HG02642 (cell line): ENCODE data around the gene PPP1R13L.
"Not testable (repeated sequence)": the region's sequence is repeated elsewhere in the genome, so short reads cannot be mapped to it uniquely, and the experiment has no call there.

Experiments used
- ATAC-seq: cut with Tn5 transposase; IDR thresholded peaks from one replicate; pipeline ENCODE4 v1.9.1; 2021; ENCODE audit warnings: mild to moderate bottlenecking; ENCODE audit not compliant: unreplicated experiment, poor library complexity

Gene PPP1R13L

DNA sequence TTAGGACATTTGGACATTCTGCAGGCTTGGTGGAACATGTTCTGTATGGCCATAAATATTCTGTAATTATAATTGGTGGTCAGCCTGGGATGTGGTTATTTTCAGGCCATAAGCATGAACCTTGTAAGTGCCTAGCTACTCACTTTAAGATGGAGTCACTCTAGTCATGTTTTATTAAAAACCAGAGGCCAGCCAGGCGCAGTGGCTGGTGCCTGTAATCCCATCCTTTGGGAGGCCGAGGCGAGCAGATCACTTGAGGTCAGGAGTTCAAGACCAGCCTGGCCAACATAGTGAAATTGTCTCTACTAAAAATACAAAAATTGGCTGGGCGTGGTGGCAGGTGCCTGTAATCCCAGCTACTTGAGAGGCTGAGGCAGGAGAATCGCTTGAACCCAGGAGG lies 2.7 kb upstream of the PPP1R13L start:
- ATAC-seq, result not testable (repeated sequence)

DNA sequence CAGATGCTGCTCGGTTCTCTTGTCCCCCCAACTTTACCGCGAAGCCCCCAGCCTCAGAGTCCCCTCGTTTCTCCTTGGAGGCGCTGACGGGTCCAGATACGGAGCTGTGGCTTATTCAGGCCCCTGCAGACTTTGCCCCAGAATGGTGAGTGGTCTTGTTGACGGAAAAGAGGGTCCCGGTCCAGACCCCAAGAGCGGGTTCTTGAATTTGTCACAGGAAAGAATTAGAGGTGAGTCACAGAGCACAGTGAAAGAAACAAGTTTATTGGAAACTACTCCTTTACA lies 2.2 kb upstream of the PPP1R13L start:
- ATAC-seq, result no peak

DNA sequence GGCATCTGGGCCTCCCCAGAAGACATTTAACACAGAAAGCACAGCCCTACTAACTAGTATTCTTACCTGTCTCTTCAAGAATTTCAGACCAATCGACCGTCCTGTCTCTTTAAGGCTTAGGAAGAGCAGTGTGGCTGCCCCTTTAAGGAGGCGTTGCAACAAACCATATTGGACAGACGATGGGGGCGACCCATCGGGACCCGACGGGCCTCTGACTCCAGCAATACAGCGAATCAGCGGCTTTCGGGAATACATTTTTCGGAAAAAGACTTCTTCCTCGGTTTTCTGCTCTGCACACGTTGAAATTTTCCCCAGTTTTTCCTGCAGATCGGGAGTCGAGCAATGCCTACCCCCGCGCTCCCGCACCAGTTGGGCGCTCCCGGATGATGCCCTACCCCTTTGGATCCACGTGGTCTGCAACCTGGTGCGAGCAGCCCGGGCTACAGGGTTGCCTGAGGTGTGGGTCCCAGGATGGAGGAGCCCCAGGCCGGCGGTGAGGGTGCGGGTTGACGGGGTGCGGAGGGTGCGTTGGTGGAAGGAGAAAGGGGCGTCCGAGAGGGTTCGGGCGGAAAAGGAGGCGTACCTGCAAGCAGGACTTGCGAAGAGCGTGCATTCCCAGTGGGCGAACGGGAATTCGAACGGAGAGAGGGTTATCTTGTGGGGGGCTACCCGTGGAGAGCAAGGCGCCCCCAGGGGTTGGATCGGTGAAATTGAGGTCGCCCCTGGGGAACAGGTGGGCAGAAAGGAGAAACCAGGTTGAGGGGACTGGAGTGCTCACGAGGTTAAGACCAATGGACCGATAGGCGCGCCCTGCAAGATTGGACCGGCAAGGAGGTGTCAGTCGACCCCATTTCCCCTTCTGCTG lies 1.6 kb upstream of the PPP1R13L start, which contains the start of gene POLR1G:
Gene POLR1G (plus strand): TSS at position 419 of the 865 bp plus-strand sequence. CDS start 53 bp downstream, at position 472.
- ATAC-seq, result peak; percentile 77

DNA sequence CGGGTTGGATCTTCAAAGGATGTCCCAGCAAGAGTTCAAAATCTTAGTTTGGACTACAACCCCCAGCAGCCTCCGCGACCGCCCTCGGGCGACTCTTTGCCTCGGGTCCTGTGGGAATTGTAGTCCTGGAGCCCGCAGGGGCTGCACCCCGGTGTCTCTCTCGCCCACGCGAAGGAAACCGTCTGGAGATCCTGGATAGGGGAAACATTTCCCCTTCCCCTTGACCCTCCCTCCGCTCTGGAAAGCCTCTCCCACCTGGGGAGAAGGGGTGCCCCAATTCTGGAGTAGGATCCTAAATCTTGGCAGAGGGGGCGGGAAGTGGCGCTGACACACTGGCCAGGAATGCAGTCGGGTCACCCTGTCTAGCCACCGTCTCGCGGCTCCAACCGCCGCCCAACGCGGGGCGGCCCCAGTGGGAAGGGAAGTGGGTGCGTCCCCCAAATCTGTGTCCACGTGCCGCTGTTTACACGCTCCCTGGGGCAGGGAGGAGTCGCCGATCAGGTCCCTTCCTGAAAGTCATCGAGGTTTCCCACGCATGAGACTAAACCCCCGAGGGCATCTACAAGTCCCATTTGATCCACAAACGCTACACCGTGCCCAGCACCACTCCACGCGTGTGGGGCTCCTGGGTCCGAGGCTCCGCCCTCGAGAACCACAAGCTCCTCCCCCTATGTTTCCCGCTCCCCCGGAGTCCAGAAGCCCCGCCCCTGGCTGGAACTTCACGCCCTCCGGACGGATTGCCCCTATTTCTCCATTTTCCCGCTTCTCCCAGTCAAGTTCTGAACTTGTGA lies 761 bp upstream of the PPP1R13L start:
- ATAC-seq, result peak; percentile 54

DNA sequence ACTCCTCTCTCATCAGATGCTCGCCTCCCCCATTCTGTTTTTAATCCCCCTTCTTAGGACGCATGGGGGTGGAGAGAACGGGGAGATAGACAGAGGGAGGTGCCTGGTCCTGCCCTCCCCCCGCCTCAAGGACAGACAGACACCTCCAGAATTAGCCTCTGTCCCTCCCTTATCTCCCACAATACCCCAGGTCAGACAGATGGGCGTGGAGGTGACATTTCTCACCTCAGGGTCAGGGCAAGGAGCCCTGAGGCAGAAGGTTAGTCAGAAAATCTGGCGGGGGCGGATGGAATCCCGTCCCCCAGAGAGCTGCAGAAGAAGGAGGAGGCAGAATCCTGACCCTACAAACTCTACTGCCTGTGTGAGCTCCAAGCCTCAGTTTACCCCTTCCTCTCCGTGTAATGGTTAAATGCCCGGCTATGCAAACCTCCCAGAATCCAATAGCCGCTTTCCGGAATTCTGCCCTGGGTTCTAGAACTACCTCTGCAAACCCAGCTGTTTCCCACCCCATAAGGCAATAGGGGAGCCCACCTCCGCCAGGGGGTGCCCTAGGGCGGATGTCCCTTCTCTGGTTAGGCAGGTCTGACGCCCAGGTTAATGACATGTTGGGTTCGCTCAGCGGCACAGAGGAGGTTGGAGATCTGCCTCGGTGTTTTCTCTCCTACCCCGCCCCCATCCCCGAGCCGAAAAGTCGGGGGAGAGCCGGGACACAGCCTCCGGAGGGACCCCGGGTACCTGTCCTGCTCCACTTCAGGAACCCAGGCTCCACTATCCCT lies 900 bp downstream of the PPP1R13L start:
- ATAC-seq, result no peak

DNA sequence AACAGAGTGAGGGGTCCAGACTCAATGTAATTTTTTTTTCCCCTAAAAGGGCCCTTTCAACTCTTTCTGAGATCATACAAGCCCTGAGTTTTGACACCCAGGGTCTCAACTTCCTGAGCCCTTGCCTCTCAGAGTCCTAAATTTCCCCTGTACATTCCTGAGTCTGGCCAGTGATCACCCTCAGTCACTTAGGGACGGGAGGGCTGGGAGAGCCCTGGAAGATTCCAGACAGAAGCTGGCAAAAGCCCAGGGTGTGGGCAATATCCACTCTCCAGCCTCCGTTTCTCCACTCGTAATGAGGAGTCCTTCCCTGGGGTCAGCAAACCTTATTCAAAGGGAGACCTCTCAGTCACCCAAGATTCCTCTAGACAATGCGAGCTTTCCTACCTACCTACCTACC lies 1.6 kb downstream of the PPP1R13L start:
- no peak for ATAC-seq

DNA sequence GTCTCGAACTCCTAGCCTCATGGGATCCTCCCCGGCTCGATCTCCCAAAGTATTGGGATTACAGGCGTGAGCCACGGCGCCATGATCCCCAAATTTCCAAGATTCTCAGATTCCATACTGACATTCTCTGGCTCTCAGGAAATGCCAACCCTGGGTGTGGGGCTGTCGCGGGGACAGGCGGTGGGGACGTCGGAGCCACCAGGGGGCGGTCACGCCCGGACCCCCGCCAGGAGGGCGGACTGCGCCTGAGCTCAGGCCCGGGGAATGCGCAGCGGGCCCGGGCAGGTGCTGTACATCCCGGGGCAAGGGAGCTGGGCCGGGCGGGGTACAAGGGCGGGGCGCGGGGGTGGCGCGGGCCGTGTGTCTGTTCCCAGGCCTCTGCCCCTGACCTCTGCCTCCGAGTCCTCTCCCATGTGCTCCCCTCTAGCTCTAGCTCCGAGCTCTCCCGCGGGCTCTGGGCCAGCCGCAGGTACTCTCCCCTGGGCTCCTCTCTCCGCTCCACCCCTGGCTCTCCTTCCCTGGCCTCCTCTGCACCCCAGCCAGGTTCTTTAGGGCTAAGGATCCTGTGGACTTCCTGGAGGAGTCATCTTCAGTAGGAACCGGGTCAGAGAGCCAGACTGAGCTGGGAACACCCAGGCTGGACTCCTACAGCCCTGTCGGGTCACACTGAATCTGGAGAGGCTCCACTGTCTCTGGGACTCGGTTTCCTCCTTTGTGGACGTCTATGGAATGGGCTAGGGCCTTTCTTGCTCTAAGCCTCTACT lies 2.4 kb downstream of the PPP1R13L start:
- ATAC-seq, result no peak

DNA sequence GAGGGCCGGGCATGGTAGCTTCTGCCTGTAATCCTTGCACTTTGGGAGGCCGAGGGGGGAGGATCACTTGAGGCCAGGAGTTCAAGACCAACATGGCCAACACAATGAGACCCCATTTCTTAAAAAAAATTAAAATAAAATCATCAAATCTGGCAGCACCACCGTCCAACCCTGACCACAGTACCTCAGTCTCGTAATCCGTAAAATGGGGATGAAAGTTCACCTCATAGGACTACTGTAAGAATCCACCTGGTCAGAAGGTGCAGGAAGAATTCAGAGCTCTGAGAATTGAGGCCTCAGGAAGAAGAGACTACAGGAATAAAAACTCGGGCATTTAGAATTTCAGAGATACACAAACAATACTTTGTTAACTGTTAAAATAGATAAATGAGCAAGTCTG lies 3.1 kb downstream of the PPP1R13L start:
- ATAC-seq, result no peak

DNA sequence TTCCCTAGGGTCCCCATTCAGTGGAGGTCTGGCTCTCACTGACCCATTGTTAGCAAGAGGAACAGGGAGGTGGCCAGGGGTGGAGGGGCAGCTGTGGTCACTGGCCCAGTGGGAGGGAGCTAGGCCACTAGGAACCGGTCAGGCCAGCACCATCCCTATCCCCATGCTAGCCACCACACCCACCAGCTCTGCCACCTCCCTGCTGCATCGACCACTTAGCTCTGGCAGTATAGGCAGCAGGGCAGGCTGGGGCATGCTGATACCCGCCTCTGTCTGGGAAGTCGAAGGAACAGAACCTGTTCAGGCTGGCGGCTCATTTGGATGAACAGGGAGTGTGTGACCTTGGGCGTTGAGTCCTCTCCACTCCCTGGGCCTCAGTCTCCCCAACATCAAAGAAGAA lies 4.7 kb downstream of the PPP1R13L start:
- ATAC-seq, result no peak

DNA sequence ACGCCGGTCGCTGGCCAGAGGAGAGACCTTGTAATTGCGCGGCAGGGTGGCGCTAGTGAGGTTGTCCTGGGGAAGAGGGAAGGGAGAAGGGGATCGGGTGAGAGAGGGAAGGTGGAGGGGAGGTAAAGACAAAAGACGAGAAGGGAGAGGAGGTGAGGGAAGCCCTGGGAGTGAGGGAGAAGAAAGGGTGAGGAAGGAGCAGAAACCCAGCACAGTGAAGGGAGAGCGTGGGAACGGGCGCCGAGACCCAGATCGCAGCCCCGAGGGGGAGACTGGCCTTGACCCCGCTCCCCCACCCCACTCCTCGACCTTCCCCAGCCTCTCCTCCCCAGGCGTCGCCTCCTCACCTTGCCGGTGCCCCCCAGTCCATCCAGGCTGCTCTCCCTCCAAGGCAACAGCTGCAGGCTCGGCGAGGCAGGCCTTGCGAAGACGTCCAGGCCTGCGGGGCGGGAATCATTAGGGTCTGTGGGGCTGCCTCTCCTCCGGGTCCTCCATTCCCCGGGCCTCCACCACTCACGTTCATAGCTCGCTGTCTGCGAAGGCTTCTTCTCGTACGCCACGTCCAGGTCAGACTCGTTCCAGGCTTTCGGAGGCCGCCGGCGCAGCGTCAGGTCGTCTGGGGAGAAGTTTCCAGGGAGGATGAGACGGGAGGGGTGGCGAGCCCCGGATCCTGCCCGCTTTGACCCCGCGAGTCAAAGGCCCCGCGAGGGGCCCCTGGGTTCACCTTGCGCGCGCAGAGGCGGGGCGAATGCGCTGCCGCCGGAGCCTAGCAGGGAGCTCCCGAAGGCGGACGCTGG lies 8.8 kb downstream of the PPP1R13L start:
- no peak for ATAC-seq

DNA sequence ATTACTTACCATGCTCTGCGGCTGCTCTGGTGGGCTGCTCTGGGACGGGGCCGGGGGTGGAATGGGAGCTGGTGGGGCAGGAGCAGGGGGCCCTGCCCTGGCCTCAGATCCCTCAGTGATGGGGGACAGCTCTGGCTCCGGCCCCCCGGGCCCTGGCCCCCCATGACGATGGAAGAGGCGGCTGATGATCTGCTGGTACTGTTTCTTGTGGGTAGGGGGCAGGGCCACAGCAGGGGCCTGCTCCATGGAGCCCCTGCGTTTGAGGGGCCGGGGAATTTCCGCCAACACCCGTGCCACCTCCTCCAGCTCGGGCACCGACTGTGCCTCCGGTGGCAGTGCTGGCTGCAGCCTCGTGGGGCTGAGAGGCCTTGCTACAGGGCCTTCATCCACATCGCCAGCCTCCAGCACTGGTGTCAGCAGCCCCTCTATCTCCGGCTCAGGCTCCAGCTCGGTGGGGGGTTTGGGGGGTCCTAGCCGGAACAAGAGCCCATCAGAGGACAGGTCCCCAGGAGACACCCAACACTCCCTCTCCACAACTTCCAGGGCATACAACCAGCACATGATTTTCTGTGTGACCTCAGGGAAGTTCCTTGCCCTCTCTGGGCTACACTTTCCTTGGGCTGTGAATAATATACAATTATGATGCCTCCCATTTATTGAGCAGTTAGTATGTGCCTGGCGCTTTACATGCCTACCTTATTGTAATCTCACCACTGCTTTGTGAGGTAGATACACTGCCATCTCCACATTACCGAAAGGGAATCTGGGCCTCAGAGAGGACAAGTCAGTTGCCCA lies 12.8 kb downstream of the PPP1R13L start:
- no peak for ATAC-seq

DNA sequence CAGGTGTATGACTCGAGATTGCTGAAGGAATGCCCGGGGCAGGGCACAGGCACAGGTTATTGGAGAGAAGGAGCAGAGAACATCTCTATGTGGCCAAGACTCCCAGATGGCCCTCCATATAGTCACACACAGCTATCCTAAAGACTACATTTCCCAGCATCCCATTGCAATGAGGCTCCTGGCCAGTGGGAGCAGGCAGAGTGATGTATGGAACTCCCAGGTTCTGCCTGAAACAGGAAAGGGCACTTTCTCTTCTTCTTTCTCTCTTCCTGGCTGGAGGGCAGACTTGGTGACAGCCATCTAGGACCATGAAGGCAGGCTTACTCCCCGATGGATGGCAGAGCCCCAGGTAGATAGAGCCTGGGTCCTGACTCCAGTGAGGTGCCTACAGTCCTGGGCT lies 13.5 kb downstream of the PPP1R13L start:
- no peak for ATAC-seq

DNA sequence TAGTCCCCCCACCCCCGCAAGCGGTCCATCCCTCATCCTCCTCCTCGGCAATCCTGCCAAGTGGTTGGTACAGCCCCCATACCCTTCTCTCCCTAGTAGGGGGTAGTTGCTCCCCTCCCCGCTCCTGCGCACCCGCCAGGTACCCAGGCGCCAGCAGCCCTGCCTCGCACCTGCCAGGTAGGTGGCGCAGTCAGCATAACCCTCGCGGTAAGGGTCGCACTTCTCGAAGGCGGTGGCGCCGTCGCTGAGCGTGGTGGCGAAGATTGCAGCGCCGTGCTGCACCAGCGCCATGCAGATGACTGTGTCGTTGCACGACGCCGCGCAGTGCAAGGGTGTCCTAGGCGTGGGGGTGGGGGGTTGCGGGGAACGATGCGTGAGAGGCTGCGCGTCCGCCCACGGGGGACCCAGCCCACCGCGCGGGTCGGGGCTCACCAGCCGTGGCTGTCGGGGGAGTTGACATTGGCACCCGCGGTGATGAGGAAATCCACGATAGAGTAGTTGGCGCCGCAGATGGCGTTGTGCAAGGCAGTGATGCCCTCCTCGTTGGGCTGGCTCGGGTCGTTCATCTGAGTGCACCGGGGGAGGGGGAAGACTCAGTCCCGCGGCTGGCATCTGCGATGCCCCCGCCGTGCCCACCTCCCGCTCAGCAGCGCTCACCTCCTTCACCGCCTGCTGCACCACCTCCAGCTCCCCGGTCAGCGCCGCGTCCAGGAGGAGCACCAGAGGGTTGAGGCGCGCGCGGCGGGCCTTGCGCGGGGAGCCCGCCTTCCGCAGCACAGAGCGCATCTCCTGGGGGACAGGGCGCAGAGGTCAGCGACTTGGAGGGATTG lies 19.3 kb downstream of the PPP1R13L start:
- no peak for ATAC-seq

DNA sequence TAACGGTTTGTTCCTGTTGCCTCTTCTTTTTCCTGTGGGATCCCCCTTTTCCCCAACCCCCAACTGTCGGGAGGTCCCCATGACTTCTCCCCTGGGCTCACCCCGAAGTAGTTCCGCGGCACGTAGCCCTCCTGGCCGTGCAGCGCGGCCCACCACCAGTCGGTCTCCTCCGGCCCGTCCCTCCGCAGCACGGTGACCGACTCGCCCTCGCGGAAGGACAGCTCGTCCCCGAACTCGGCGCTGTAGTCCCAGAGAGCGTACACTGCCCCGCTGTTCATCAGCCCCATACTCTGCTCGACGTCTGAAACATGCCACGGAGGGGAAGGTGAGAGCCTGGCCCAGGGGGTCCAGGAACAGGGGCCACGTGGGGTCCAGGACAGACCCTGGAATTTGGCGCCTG lies 22.4 kb downstream of the PPP1R13L start:
- ATAC-seq, result no peak

DNA sequence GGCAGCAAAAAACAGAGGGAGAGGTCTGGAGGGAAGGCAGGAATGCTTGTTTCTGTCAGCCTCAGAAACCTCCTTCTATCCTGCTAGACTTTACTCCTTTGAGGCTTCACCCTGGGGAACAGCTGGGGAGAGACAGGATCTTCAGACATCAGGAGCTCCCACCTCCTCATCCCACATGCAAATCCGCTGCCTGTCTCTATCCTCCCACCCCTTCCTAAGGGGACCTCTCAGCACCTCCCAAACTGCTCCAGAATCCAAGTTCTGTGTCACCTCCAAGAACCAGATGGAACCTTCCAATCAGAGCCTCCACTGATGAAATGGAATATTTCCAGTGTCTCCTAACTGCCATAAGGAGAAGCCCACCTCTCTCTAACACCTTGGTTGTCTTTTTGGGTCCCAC lies 24.8 kb downstream of the PPP1R13L start:
- no peak for ATAC-seq

DNA sequence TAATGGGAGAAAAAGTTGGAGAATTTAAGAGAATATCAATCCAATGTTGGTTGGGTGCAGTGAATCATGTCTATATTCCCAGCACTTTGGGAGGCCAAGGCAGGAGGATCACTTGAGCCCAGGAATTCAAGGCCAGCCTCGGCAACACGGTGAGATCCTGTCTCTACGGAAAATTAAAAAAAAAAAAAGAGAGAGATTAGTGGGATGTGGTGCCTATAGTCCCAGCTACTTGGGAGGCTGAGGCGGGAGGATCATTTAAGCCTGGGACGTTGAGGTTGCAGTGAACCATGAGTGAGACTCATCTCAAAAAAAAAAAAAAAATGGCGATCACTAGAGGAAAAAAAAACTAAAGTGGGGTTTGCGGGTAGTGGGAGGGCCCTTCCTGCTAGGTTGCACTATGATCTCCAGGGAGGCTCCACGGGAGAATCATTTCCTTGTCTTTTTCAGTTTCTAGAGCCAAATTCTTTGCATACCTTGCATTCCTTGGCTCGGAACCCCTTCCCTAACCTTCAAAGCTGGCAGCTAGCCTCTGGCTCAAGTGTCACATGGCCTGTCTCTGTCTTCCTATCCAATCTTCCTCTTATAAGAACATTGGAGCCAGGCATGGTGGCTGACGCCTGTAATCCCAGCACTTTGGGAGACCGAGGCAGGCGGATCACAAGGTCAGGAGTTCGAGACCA lies 28.7 kb downstream of the PPP1R13L start:
- no peak for ATAC-seq
